OCI-LY3 (cell line): ENCODE results near the gene WLS.
"Not testable (repeated sequence)": the region's sequence is repeated elsewhere in the genome, so short reads cannot be mapped to it uniquely, and the experiment has no call there.

Source experiments
- H2AFZ ChIP-seq: fragments of 200-600, 300-600 bp; shearing (Covaris generic); 2 replicates; pipeline ENCODE4 v1.6.0; 2014; ENCODE audit warnings: antibody characterized with exemption, low read depth, low read length
- H3K27ac ChIP-seq: fragments of 200-600, 300-600 bp; sonication (generic); 2 replicates; pipeline ENCODE4 v1.5.1; 2014; ENCODE audit warnings: mild to moderate bottlenecking, low read length, moderate library complexity, mixed read lengths
- H3K27me3 ChIP-seq: fragments of 200-600, 300-600 bp; sonication (generic); 2 replicates; pipeline ENCODE4 v1.6.1; 2014; ENCODE audit warnings: low read depth, low read length, mixed read lengths
- H3K36me3 ChIP-seq: fragments of 200-600, 300-600 bp; sonication (generic); replicated peaks from 2 replicates; pipeline ENCODE3; 2014; ENCODE audit warnings: low read depth, low read length, mixed read lengths
- H3K4me1 ChIP-seq: fragments of 300-600, 200-600 bp; sonication (generic); 2 replicates; pipeline ENCODE4 v1.6.1; 2014; ENCODE audit warnings: low read length, mixed read lengths
- H3K4me2 ChIP-seq: fragments of 200-600, 300-600 bp; sonication (generic); 2 replicates; pipeline ENCODE4 v1.6.1; 2014; ENCODE audit warnings: low read length, mixed read lengths
- H3K4me3 ChIP-seq: fragments of 300-600, 200-600 bp; sonication (generic); 2 replicates; pipeline ENCODE4 v1.5.1; 2014; ENCODE audit warnings: antibody characterized with exemption, mild to moderate bottlenecking, low read length, moderate library complexity
- H3K79me2 ChIP-seq: fragments of 300-600, 200-600 bp; shearing (Covaris generic); 2 replicates; pipeline ENCODE4 v1.6.1; 2014; ENCODE audit warnings: mild to moderate bottlenecking, low read length, mixed read lengths
- H3K9ac ChIP-seq: fragments of 300-600, 200-600 bp; shearing (Covaris generic); 2 replicates; pipeline ENCODE4 v1.6.0; 2014; ENCODE audit warnings: mild to moderate bottlenecking, low read length, moderate library complexity
- H3K9me3 ChIP-seq: fragments of 200-600, 300-600 bp; shearing (Covaris generic); 2 replicates; pipeline ENCODE4 v1.6.1; 2014; ENCODE audit warnings: low read length, mixed read lengths; ENCODE audit not compliant: insufficient read depth
- H4K20me1 ChIP-seq: fragments of 200-600, 300-600 bp; sonication (generic); 2 replicates; pipeline ENCODE4 v1.6.1; 2016; ENCODE audit warnings: low read length, mixed read lengths; ENCODE audit not compliant: insufficient read depth
- CTCF ChIP-seq: fragments of 200-600, 300-600 bp; sonication (generic); IDR thresholded peaks from 2 replicates; pipeline ENCODE4 v1.5.1; 2014; ENCODE audit warnings: antibody characterized with exemption, low read length, low read depth
- EZH2phosphoT487 ChIP-seq: fragments of 200-600 bp; shearing (Covaris generic); IDR thresholded peaks from 2 replicates; pipeline ENCODE4 v1.6.1; 2018; ENCODE audit warnings: antibody characterized with exemption, mixed run types, low read depth

WLS gene

GRCh38 chr1:68162761-68163160 is 69.6 kb downstream of the WLS start:
- peaks cover 7% of the 10 kb centered on the region for H3K4me1 ChIP-seq
- no peak overlapping the region for H2AFZ ChIP-seq
- H3K27me3 ChIP-seq, result no peaks in the 10 kb centered on the region
- TF ChIP-seq CTCF, result no peak
- no peak for TF ChIP-seq EZH2phosphoT487
- no peak overlapping the region for H3K4me2 ChIP-seq
- H3K36me3 ChIP-seq, result no peaks in the 10 kb centered on the region
- H3K79me2 ChIP-seq, result no peaks in the 10 kb centered on the region
- no peak overlapping the region for H3K27ac ChIP-seq
- H4K20me1 ChIP-seq, result no peaks in the 10 kb centered on the region
- no peak overlapping the region for H3K9ac ChIP-seq
- H3K9me3 ChIP-seq, result no peaks in the 10 kb centered on the region
- no peak overlapping the region for H3K4me3 ChIP-seq

DNA sequence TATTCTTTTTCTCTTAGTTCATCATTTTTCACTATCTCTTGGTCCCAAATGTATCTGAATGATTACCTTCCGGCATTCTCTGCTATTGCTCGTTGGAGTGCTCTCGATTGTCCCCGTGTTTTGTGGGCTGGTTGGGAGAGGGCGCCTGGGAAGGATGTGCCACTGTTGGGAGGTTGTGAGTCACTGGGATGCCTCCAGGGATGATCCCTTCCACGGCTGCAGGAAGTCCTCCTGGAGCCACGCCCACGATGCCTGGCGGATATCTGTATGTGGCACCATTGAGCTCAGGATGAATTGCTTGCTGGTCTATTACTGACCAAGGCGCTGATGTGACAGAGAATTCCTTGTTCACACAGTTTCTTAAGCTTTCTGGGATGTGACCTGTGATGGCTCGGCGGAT is 70.7 kb downstream of the WLS start:
- not testable (repeated sequence) for H3K4me3 ChIP-seq, H3K36me3 ChIP-seq, H3K4me1 ChIP-seq, H3K27ac ChIP-seq, H2AFZ ChIP-seq, H4K20me1 ChIP-seq, H3K9ac ChIP-seq, H3K4me2 ChIP-seq, H3K9me3 ChIP-seq, H3K79me2 ChIP-seq, H3K27me3 ChIP-seq

GRCh38 chr1:68160935-68161334 is 71.4 kb downstream of the WLS start:
- H3K27me3 ChIP-seq, H3K4me2 ChIP-seq, H2AFZ ChIP-seq, H3K9ac ChIP-seq, H3K4me1 ChIP-seq, H3K4me3 ChIP-seq, H3K36me3 ChIP-seq, H3K79me2 ChIP-seq, H3K27ac ChIP-seq, H3K9me3 ChIP-seq, H4K20me1 ChIP-seq: not testable (repeated sequence)

DNA sequence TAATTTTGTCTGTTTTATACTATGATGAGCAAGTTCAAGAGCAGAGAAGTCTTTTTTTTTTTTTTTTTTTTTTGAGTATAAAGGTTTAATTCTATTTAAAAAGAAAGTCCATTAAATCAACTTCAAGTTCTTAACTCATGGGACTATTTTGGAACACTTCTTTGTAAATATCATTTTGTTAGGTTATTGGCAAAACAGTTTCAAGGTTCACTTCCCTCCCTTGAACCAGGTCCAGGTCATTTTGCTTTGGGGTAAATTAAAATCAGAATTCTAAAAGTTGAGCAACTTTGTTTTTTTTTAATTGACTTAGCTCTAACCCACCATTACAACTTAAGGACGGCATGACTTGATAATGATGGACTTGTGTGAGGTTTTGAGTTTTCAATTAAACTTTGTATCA is 72.3 kb downstream of the WLS start:
- no peak overlapping the region for H2AFZ ChIP-seq
- H3K27me3 ChIP-seq, result no peaks in the 10 kb centered on the region
- no peak overlapping the region for H3K4me3 ChIP-seq
- H3K4me1 ChIP-seq, result peaks cover 7% of the 10 kb centered on the region
- no peak overlapping the region for H3K4me2 ChIP-seq
- H3K9me3 ChIP-seq, result no peaks in the 10 kb centered on the region
- H3K27ac ChIP-seq, result no peak overlapping the region
- no peak overlapping the region for H3K9ac ChIP-seq
- no peaks in the 10 kb centered on the region for H3K36me3 ChIP-seq
- TF ChIP-seq CTCF, result no peak
- no peak for TF ChIP-seq EZH2phosphoT487
- no peaks in the 10 kb centered on the region for H3K79me2 ChIP-seq
- no peaks in the 10 kb centered on the region for H4K20me1 ChIP-seq

DNA sequence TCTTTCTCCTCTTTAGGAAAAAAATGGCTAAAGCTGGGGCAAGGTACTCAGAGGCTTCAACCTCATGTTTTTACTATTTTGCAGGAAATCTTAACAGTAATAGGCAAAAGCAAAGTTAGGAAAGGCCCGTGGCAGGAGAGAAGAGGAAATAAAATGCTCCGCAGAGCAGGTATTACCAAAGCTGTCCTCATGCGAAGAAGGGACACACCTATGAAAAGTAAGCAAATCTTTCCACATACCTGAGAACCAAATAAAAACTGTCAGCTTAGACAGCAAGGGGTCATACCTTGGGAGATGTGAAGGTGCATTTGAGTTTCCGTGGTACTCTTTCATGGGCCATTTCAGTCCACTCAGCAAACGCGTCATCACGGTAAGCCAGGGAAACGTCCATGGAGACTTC is 73.5 kb downstream of the WLS start:
- peaks cover 7% of the 10 kb centered on the region for H3K4me1 ChIP-seq
- no peak overlapping the region for H2AFZ ChIP-seq
- H3K36me3 ChIP-seq, result no peaks in the 10 kb centered on the region
- no peaks in the 10 kb centered on the region for H3K9me3 ChIP-seq
- no peak for TF ChIP-seq EZH2phosphoT487
- TF ChIP-seq CTCF, result no peak
- no peak overlapping the region for H3K4me2 ChIP-seq
- no peaks in the 10 kb centered on the region; the same call in 1 of the 2 replicates for H3K27me3 ChIP-seq
- no peak overlapping the region for H3K9ac ChIP-seq
- no peak overlapping the region for H3K27ac ChIP-seq
- H3K79me2 ChIP-seq, result no peaks in the 10 kb centered on the region
- H4K20me1 ChIP-seq, result no peaks in the 10 kb centered on the region
- H3K4me3 ChIP-seq, result no peak overlapping the region
